Uterus (tissue), 4 donors: ENCODE results near the gene NEDD4. TPM values are rescaled to one million over a fixed set of nuclear protein-coding genes. Genes with fewer than 3 reads are reported as not detected.

Experiments
- DNase-seq, 2 donors: peaks; one replicate each; pipeline ENCODE4 v3.0.0-alpha.2; 2019 to 2020
- H3K27ac ChIP-seq, 2 donors: fragments of 200-600 bp; sonication (generic); 1 replicate in 1 of 2; 2 replicates in 1 of 2; pipeline ENCODE4 v1.5.1; 2016 to 2018
- H3K27me3 ChIP-seq, 2 donors: fragments of 200-600 bp; sonication (generic); one replicate each; pipeline ENCODE4 v1.5.1; 2018 to 2019; ENCODE audit warnings: control low read depth in 1 of 2
- H3K36me3 ChIP-seq, 2 donors: fragments of 200-600 bp; sonication (generic); one replicate each; pipeline ENCODE4 v1.5.1; 2019; ENCODE audit warnings: control low read depth in 1 of 2
- H3K4me1 ChIP-seq, 2 donors: fragments of 200-600 bp; sonication (generic); one replicate each; pipeline ENCODE4 v1.5.1; 2018 to 2019; ENCODE audit warnings: control low read depth in 1 of 2
- H3K4me3 ChIP-seq, 2 donors: fragments of 200-600 bp; sonication (generic); 1 replicate in 1 of 2; 2 replicates in 1 of 2; pipeline ENCODE4 v1.5.1; 2018 to 2019; ENCODE audit warnings: mild to moderate bottlenecking in 1 of 2
- H3K9me3 ChIP-seq, 2 donors: fragments of 200-600 bp; sonication (generic); one replicate each; pipeline ENCODE4 v1.5.1; 2019; ENCODE audit warnings: control low read depth in 1 of 2
- CTCF ChIP-seq, 4 experiments: fragments of 200-600 bp in 2 of 4; fragments of 450-650 bp in 2 of 4; sonication (generic) in 2 of 4; IDR thresholded peaks; one replicate each; pipeline ENCODE4 v1.5.1; 2016 to 2019; ENCODE audit warnings: antibody characterized with exemption in 4 of 4, mild to moderate bottlenecking in 2 of 4, moderate library complexity in 1 of 4
- POLR2A ChIP-seq, 2 donors: fragments of 450-650 bp; IDR thresholded peaks; one replicate each; pipeline ENCODE4 v1.6.1; 2016; ENCODE audit warnings: antibody characterized with exemption in 2 of 2, mild to moderate bottlenecking in 1 of 2, moderate library complexity in 1 of 2
- intact Hi-C: fragments of 100-400 bp; cut with DNase I; formaldehyde crosslinking; loops from one replicate; pipeline ENCODE4 v1.15.1; 2023; ENCODE audit warnings: low total_unique reads
- total RNA-seq, 4 donors: library from RNA; depleted of rRNA in 3 of 4; stranded (reverse); fragments of >200 nt in 3 of 4; gene quantifications; one replicate each; pipeline versions ENCODE4 v1.1.0 to v1.2.4, GENCODE V29; 2014 to 2023
- donor health status: DM: yes; HTN: yes; CAD: no.

The NEDD4 gene
- total RNA-seq, 4 donors from 2014 or later = 13.3 to 44.0 (median 35.6) TPM

DNA sequence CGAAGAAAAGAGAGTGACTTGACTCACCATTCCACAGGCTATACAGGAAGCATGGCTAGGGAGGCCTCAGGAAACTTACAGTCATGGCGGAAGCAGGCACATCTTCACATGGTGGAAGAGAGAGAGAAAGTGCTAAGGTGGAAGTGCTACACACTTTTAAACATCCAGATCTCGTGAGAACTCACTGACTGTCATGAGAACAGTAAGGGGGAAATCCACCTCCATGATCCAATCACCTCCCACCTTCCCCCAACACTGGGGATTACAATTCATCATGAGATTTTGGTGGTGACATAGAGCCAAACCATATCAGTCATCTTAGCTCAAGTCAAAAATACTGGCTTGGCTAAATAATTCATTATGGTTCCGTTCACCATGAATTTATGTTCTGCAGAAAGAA, 45.3 kb upstream of the NEDD4 start:
- TF ChIP-seq POLR2A (IDR thresholded peaks at IDR 0.05) = no peak
- no peak for TF ChIP-seq CTCF (IDR thresholded peaks at IDR 0.05)
- H3K27ac ChIP-seq = no peak overlapping the region
- no peaks in the 10 kb centered on the region for H3K27me3 ChIP-seq
- no peak for DNase-seq
- intact Hi-C loops = no loop called here
- no peak overlapping the region for H3K4me3 ChIP-seq
- H3K36me3 ChIP-seq = no peaks in the 10 kb centered on the region
- peaks cover 0 to 6% of the 10 kb centered on the region in 2 donors for H3K4me1 ChIP-seq
- H3K9me3 ChIP-seq = no peaks in the 10 kb centered on the region

GRCh38 chr15:56038015-56038414, 44.6 kb upstream of the NEDD4 start:
- no peaks in the 10 kb centered on the region for H3K27me3 ChIP-seq
- H3K36me3 ChIP-seq = no peaks in the 10 kb centered on the region
- H3K4me1 ChIP-seq = peaks cover 0 to 6% of the 10 kb centered on the region in 2 donors
- DNase-seq = no peak
- intact Hi-C loops = no loop called here
- H3K4me3 ChIP-seq = no peak overlapping the region
- H3K27ac ChIP-seq = no peak overlapping the region
- H3K9me3 ChIP-seq = no peaks in the 10 kb centered on the region
- TF ChIP-seq POLR2A (IDR thresholded peaks at IDR 0.05) (no peak), CTCF (IDR thresholded peaks at IDR 0.05) (no peak)

GRCh38 chr15:56036546-56037067, 43.2 kb upstream of the NEDD4 start:
- TF ChIP-seq CTCF (IDR thresholded peaks at IDR 0.05) (no peak), POLR2A (IDR thresholded peaks at IDR 0.05) (no peak)
- no peak overlapping the region for H3K27ac ChIP-seq
- H3K27me3 ChIP-seq = no peaks in the 10 kb centered on the region
- DNase-seq = no peak
- intact Hi-C loops = no loop called here
- H3K36me3 ChIP-seq = no peaks in the 10 kb centered on the region
- peaks cover 0 to 6% of the 10 kb centered on the region in 2 donors for H3K4me1 ChIP-seq
- no peaks in the 10 kb centered on the region for H3K9me3 ChIP-seq
- no peak overlapping the region for H3K4me3 ChIP-seq

DNA sequence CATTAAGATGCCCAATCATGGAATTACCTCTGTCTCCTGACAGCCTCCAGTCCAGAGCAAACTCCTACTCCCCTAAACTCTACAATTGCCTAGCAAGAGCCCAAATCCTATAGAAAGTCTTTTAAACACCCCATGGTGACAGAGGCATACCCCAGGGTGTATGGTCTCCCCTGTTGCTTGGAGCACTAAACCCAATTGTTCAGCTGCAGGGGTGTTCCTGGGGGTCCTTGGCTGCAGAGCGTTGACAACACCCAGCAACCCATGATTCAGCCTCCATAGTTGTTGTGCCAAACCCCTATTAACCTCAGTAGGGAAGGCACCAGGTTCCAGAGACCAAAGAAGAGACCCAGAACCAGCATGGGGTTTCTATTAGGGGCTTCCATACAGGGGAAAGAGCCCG, 41.8 kb upstream of the NEDD4 start:
- DNase-seq = no peak
- intact Hi-C loops = no loop called here
- Histone ChIP-seq H3K27me3 (no peaks in the 10 kb centered on the region), H3K4me3 (no peak overlapping the region), H3K36me3 (no peaks in the 10 kb centered on the region), H3K4me1 (peaks cover 0 to 4% of the 10 kb centered on the region in 2 donors), H3K27ac (no peak overlapping the region), H3K9me3 (no peaks in the 10 kb centered on the region)
- TF ChIP-seq POLR2A (IDR thresholded peaks at IDR 0.05) (no peak), CTCF (IDR thresholded peaks at IDR 0.05) (no peak)

- no peaks in the 10 kb centered on the region for H3K4me1 ChIP-seq
- TF ChIP-seq CTCF (IDR thresholded peaks at IDR 0.05) (no peak), POLR2A (IDR thresholded peaks at IDR 0.05) (no peak)
- H3K27me3 ChIP-seq = no peaks in the 10 kb centered on the region
- intact Hi-C loops = no loop called here
- H3K36me3 ChIP-seq = no peaks in the 10 kb centered on the region
- DNase-seq = no peak
- H3K27ac ChIP-seq = no peak overlapping the region
- no peak overlapping the region for H3K4me3 ChIP-seq
- no peaks in the 10 kb centered on the region for H3K9me3 ChIP-seq
These were observed 41.1 kb upstream of the NEDD4 start for GRCh38 chr15:56034514-56034913.
